LNCaP clone FGC (cell line): ENCODE data around the gene REST.
"Not testable (repeated sequence)": the region's sequence is repeated elsewhere in the genome, so short reads cannot be mapped to it uniquely, and the experiment has no call there.

Experiments
- DNase-seq: peaks from one replicate; pipeline ENCODE4 v3.0.0-alpha.2; 2011; ENCODE audit warnings: low read depth
- H3K4me3 ChIP-seq: 2 replicates; pipeline ENCODE4 v1.5.1; 2011; ENCODE audit warnings: mild to moderate bottlenecking, low read depth, low read length, control low read depth
- TF ChIP-seq, protein P1 (sequence below): IDR thresholded peaks from 2 replicates; pipeline ENCODE4 v1.5.1; 2012; ENCODE audit warnings: mild to moderate bottlenecking; ENCODE audit not compliant: control insufficient read depth, insufficient read depth; ENCODE audit errors: extremely low read depth

REST gene

DNA sequence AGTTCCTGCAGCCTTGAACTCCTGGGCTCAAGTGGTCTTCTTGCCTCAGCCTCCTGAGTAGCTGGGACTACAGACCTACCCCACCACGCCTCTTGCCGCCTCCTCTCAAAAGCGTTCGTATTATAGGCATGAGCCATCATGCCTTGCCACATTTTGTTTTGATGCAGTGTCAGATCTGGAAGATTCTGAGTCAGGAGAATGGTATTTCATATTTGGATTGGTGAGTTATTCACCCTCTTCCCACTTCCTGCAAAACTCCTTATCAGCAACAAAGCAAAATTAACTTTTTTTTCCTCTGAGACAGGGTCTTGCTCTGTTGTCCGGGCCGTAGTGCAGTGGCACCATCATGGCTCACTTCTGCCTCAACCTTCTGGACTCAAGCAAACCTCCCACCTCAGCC is 29.6 kb downstream of the REST start:
- TF ChIP-seq, protein P1, sequence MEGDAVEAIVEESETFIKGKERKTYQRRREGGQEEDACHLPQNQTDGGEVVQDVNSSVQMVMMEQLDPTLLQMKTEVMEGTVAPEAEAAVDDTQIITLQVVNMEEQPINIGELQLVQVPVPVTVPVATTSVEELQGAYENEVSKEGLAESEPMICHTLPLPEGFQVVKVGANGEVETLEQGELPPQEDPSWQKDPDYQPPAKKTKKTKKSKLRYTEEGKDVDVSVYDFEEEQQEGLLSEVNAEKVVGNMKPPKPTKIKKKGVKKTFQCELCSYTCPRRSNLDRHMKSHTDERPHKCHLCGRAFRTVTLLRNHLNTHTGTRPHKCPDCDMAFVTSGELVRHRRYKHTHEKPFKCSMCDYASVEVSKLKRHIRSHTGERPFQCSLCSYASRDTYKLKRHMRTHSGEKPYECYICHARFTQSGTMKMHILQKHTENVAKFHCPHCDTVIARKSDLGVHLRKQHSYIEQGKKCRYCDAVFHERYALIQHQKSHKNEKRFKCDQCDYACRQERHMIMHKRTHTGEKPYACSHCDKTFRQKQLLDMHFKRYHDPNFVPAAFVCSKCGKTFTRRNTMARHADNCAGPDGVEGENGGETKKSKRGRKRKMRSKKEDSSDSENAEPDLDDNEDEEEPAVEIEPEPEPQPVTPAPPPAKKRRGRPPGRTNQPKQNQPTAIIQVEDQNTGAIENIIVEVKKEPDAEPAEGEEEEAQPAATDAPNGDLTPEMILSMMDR: no peak
- no peak for DNase-seq
- H3K4me3 ChIP-seq: no peak overlapping the region

DNA sequence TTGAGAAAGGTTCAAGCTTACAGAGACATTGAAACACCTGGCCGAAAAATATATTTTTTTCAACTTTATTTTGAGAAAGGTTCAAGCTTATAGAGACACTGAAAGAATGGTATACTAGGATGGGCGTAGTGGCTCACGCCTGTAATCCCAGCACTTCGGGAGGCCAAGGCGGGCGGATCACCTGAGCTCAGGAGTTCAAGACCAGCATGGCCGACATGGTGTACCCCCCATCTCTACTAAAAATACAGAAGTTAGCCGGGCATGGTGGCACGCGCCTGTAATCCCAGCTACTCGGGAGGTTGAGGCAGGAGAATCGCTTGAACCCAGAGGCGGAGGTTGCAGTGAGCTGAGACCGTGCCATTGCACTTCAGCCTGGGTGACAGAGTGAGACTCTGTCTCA is 32.1 kb downstream of the REST start:
- DNase-seq, H3K4me3 ChIP-seq: not testable (repeated sequence)

DNA sequence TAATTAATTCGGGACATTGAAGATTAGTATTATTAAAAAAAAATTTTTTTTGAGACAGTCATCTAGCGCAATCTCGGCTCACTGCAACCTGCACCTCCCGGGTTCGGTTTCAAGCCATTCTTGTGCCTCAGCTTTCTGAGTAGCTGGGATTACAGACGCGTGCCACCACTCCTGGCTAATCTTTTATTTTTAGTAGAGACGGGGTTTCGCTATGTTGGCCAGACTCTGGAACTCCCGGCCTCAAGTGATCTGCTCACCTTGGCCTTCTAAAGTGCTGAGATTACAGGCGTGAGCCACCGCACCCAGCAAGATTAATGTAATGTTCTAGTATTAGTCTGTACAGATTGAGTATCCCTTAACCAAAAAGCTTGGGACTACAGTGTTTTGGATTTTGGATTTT is 32.7 kb downstream of the REST start:
- no peak for DNase-seq
- H3K4me3 ChIP-seq: no peak overlapping the region
- TF ChIP-seq, protein P1: no peak

DNA sequence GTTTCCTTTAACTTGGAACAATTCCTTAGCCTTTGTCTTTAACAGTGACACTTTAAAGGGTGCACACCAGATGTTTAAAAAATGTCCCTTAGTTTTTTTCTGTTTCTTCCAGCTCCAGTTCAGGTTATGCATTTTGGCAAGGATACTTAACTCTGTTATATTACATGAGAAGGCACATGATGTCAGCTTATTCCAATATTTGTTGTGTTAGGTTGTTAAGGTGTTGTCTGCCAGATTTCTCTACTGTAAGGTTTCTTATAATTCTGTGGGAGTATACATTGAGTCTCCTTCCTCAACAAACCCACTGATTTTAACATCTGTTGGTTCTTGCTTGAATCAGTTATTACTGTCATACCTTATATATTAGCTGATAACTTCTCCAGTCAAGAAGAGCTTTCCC is 33.3 kb downstream of the REST start:
- TF ChIP-seq, protein P1: no peak
- peak; percentile 75 for DNase-seq
- H3K4me3 ChIP-seq: no peak overlapping the region

DNA sequence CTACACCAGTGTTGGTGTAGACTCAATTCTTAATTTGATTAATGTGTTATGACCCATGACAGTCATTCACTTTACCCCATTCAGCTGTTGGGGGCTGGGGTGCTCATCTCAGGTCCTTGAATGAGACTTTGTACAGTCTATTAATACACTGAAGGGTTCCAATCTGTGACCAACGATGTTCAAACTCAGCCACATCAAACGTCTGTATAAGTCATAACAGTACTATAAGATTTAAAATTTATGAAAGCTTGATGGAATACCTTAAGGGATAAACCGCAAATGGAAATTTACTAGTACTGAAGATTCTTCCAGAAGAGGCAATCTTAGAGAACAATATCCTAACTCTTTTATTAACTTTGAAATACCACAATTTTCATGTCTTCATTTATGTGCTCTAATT is 33.7 kb downstream of the REST start:
- DNase-seq: no peak
- no peak overlapping the region for H3K4me3 ChIP-seq
- TF ChIP-seq, protein P1: no peak

DNA sequence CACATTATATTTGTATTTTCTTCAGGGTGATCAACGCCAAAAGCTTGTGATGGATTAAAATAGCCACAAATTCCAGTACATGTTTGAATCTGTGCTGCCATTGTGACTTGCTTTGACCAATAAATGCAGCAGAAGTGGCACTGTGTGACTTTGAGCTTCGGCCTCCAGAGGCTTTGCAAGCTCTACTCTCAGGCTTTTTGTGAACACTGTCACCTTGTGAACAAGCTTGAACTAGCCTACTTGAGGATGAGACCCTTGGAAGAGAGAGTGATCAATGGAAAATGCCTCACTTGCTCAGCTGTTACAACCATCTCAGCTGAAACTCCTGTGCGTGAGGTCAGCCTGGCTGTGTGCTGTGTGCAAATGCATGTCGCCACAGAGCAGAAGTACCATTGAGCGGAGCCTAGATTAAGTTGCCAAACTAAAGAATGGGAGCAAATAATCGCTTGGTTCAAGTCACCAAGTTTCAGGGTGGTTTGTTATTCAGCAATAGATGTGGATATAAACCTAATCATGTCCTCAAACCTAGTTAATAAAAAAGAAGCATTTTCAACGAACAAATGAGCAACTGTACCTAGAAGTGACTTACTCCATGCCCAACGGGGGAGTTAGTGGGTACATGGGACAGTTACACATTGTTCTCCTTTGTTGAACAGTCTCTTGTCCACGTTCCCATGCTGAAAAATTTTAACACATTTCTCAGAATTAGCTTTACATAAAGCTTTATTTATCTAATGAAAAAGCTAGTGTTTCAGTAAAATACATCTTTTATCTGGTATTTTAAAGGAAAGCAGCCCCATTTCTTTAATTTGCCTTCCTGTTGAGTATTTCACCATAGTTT is 46.2 kb downstream of the REST start:
- no peak for DNase-seq
- H3K4me3 ChIP-seq: no peak overlapping the region
- TF ChIP-seq, protein P1: no peak

DNA sequence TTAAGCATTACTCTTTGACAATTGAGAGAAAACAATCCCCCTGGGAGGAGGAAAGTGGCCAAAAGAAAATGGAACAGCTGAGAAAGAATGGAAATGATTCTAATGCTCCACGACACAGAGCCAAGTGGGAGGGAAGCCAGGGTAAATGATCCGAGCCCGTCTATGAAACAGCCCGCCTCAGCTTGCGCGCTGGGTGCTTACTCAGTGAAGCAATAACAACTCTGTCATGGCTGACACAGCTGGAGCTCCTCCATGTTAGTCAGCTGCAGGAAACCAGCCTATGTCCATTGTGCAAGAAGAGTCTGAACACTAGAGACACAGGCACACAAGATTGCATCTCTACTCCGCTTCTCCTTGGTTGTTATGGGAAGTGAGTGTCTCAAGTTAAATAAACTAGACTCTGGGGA is 50.4 kb downstream of the REST start:
- DNase-seq: no peak
- TF ChIP-seq, protein P1: no peak
- no peak overlapping the region for H3K4me3 ChIP-seq
